ENCODE data around the gene SEMA4A.
"Not testable (repeated sequence)": the region's sequence is repeated elsewhere in the genome, so short reads cannot be mapped to it uniquely, and the experiment has no call there.

SEMA4A gene

DNA sequence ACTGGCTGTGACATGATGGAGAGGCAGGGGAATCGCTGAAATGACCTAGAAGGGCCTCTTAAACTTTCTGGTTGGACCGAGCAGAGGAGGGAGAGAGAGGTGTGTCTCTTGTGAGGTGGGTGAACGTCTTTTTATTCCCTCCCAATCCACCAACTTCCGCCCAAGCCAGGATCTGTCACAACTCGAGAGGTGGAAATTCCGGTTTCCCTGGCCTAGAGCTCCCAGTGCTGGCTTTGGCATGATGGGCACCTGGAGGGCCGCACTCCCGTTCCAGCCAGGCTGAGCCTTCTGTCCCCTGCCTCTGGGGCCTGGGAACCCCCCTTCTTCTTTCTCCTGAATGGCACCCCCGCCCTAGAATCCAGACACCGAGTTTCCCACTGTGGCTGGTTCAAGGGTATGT, at the start of gene SEMA4A:
Gene SEMA4A (plus strand): TSS at position 224 of the 400 bp plus-strand sequence. CDS start 994 bp downstream, outside the sequence.
- no peak for DNase-seq (ENCODE audit: low read depth in 4 of 4, low spot score in 1 of 4)

DNA sequence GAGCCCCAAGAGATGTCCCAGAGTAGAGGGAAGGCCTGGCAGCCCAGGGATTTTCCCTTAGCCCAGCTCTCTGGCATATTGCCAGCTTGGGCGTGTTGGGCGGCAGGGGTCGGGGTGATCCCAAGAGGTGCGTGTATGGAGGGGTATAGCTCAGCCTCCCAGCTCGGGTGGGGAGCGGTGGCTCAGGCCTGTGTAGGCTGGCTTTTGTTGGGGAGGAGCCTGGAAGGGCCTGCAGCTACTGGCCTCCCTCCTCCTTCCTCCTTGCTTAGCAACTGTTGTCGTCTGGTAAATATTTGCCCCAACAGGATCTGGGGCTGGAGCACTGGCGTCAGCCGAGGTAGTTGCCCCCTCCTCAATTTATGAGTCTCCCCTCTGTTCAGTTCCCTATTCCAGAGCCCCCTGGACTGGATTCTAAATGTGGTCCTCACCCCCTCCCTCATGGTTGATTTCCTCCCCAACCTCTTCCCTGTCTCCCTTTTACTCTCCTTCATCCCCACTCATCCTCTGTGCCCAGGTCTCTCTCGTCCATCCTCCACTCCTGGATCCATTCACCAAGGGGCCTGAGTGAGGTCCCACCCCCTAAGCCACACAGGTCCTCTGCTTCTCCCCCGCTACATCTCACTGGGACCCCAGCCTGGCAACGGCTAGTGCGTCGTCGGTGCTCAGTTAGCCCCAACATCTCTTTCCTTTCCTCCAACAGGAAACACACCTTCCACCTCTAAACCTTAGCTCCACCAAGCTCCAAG, 49.1 kb upstream of the SEMA4A start:
- no peak for DNase-seq (ENCODE audit: low read depth in 4 of 4, low spot score in 1 of 4)

DNA sequence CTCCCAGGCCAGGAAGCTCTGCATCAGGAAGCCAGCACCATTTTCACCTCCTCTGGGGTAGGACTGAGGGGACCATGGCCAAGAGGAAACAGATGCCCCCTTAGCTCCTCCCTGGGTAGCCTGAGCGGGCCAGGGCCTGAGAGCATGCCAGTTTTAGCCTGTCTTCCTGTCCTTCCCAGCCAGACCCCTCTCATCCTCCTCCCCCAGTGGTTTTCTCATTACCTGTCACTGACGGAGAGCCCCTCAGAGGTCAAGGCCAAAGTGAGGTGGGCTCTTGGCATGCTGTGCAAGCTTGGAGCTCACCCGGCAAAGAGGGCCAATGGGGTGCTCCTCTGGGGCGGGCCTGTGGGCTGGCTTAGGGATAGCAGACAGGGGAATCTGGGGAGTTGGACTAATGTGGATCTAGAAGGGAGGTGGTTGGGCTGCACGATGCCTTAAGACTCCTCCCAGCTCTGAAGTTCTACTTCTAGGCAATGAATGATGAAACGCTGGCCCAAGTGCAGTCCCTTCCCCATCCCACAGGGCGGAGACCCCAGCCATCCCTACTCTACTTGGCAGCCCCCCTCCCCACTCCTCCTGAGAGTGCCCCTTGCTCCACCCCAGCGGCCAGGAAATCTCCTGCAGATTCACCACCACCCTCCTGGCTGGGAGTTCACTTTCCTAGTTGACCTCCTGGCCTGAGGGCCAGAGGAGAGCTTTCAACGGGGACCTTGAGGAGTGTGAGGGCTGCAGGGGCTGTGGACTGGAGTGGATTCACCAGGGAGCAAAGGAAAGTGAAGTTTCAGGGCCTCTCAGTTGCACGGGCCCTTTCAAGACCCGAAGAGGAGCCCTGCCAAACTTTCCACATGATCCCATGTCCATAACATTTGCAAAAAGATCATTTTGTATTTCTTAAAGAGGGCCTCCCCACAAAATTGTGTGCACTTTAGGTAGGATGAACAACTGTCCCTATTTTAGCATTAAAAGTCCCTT, 48.2 kb upstream of the SEMA4A start:
- no peak for DNase-seq (ENCODE audit: low read depth in 4 of 4, low spot score in 1 of 4)

- DNase-seq (ENCODE audit: low read depth in 4 of 4, low spot score in 1 of 4), result no peak
Observed at GRCh38 chr1:156106624-156107488, 46.5 kb upstream of the SEMA4A start.

GRCh38 chr1:156108057-156108456, 45.3 kb upstream of the SEMA4A start:
- DNase-seq (ENCODE audit: low read depth in 4 of 4, low spot score in 1 of 4), result no peak

- no peak for DNase-seq (ENCODE audit: low read depth in 4 of 4, low spot score in 1 of 4)
Observed at GRCh38 chr1:156108664-156109241, 44.6 kb upstream of the SEMA4A start.

DNA sequence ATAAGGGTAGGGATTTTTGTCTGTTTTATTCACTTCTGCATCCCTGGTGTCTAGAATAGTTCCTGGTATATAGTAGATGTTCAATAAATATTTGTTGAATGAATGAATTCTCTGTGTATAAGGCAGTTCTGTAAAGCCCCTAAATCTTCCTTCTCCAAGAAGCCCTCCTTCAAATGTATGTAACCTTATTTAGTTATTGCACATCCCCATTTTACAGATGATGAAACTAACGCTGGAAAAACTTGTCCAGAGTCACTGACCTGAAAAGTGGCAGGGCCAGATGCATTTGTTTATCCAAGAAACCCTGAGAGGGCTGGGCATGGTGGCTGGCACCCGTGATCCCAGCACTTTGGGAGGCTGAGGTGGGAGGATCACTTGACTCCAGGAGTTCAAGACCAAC, 43.1 kb upstream of the SEMA4A start:
- no peak for DNase-seq (ENCODE audit: low read depth in 4 of 4, low spot score in 1 of 4)

- DNase-seq (ENCODE audit: low read depth in 4 of 4, low spot score in 1 of 4), result no peak
Observed at GRCh38 chr1:156111355-156111962, 41.9 kb upstream of the SEMA4A start.

GRCh38 chr1:156112276-156113137, 40.9 kb upstream of the SEMA4A start:
- DNase-seq (ENCODE audit: low read depth in 4 of 4, low spot score in 1 of 4), result no peak

- DNase-seq (ENCODE audit: low read depth in 4 of 4, low spot score in 1 of 4), result no peak
Observed at GRCh38 chr1:156113282-156113950, 40.0 kb upstream of the SEMA4A start.

- DNase-seq (ENCODE audit: low read depth in 4 of 4, low spot score in 1 of 4), result peak in 3 of 4 experiments; percentile 53 to 79 (median 59)
Observed at GRCh38 chr1:156114101-156114918, 39.1 kb upstream of the SEMA4A start, which contains the start of gene LMNA. TSS of gene LMNA (plus strand) at chr1:156114711. CDS start at chr1:156114919, 208 bp downstream.

DNA sequence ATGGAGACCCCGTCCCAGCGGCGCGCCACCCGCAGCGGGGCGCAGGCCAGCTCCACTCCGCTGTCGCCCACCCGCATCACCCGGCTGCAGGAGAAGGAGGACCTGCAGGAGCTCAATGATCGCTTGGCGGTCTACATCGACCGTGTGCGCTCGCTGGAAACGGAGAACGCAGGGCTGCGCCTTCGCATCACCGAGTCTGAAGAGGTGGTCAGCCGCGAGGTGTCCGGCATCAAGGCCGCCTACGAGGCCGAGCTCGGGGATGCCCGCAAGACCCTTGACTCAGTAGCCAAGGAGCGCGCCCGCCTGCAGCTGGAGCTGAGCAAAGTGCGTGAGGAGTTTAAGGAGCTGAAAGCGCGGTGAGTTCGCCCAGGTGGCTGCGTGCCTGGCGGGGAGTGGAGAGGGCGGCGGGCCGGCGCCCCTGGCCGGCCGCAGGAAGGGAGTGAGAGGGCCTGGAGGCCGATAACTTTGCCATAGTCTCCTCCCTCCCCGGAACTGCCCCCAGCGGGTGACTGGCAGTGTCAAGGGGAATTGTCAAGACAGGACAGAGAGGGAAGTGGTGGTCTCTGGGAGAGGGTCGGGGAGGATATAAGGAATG, 38.4 kb upstream of the SEMA4A start:
- DNase-seq (ENCODE audit: low read depth in 4 of 4, low spot score in 1 of 4), result no peak

DNA sequence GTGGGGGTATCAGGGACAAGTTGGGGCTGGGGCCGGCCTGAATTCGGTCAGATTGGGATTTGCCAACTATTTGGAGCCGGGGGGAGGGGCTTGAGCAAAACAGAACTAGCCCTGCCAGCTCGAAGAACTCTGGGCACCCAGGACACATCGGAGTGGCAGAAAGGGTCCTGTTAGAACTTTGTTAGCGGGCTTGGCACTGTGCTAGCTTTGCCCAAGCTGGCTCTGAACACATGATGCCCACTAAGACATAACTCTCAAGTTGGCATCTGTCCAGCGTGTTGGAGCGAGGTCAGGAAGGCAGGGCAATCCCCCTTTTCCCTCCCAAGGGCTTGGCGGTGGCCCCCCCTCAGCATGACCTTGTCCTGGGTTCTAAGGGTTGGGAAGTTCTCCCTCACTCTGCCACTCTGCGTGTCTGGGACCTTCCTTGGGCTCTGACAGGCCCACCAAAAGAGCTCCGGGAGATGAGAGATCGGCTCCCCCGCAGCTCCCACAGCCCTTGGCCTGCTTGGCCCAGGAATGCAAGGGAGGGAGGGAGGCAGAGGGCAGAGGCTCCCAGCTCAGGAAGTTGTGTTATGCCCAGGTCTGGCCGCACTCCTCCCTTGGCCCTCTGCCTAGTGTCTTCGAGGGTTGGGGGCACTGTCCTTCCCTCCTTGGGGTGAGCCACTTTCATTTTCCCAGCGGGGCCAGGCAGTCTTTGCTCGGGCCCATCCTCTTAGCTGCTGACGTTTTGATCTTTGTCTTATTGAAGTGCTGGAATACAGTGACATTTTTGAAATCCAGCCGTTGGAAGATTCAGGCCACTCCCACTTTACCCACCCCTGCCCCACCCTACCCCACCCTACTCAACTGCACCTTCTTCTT, 37.6 kb upstream of the SEMA4A start:
- no peak for DNase-seq (ENCODE audit: low read depth in 4 of 4, low spot score in 1 of 4)

GRCh38 chr1:156116731-156117130, 36.7 kb upstream of the SEMA4A start:
- not testable (repeated sequence) for DNase-seq (ENCODE audit: low read depth in 4 of 4, low spot score in 1 of 4)

DNA sequence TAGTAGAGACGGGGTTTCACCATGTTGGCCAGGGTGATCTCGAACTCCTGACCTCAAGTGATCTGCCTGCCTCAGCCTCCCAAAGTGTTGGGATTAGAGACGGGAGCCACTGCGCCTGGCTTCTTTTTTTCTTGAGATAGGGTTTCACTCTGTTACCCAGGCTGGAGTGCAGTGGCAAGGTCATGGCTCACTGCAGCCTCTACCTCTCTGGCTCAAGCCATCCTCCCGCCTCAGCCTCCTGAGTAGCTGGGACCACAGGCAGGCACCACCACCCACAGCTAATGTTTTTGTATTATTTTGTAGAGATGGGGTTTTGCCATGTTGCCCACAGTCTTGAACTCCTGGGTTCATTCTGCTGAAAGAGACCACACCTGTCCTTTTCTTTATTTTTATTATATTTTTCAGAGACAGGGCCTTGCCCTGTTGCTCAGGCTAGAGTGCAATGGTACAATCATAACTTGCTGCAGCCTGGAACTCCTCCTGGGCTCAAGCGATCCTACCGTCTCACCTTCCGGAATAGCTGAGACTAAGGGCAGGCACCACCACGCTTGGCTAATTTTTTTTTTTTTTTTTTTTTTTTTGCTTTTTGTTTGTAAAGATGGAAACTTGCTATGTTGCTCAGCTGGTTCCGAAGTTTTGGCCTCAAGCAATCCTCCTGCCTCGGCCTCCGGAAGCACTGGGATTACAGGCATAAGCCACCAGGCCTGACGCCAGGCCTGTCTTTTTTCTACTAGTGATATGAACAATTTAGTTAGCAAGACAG, 35.8 kb upstream of the SEMA4A start:
- DNase-seq (ENCODE audit: low read depth in 4 of 4, low spot score in 1 of 4), result no peak
